Head of caudate nucleus (tissue), 42 donors: ENCODE measurements around the gene PATL1.

Experiments
- DNase-seq, 42 donors: peaks; one replicate each; pipeline versions ENCODE4 v3.0.0 to v3.0.0-alpha.2; 2020 to 2021; ENCODE audit warnings: mixed read lengths in 7 of 42
- intact Hi-C: fragments of 100-400 bp; cut with DNase I; formaldehyde crosslinking; loops from one replicate; pipeline ENCODE4 v1.15.0; 2022

PATL1 gene

GRCh38 chr11:59625703-59626102 lies 43.1 kb downstream of the PATL1 start:
- intact Hi-C loops, result no loop called here
- no peak for DNase-seq

DNA sequence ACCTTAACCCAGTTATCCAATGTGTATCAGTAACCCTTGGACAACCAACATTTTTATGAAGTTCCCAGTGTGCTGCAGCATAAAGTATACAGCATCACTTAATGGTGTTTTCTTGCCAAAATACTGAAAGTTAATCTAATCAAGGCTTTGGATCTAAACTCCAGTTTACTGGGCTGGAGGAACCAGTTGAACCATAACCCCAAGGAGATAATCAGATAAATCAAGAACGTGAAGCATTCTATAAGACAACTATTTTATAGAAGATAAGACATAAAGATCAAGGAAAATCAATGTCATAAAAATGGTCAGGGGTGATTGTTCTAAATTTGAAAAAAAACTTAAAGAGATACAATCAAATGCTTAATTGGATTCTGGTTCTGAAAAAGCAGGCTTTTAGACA lies 51.0 kb downstream of the PATL1 start:
- intact Hi-C loops, result loop anchor here (5.0 kb wide), 1 partner anchor 66 kb away; no protein-coding TSS in a partner anchor

GRCh38 chr11:59616396-59616982 lies 52.3 kb downstream of the PATL1 start:
- peak in 8 of 42 donors; percentile 96 to 98 (median 97) for DNase-seq
- intact Hi-C loops, result loop anchor here (5.0 kb wide), 1 partner anchor 64 kb away; no protein-coding TSS in a partner anchor

More for the DNA sequence above, 51.0 kb downstream of the PATL1 start:
- no peak for DNase-seq

DNA sequence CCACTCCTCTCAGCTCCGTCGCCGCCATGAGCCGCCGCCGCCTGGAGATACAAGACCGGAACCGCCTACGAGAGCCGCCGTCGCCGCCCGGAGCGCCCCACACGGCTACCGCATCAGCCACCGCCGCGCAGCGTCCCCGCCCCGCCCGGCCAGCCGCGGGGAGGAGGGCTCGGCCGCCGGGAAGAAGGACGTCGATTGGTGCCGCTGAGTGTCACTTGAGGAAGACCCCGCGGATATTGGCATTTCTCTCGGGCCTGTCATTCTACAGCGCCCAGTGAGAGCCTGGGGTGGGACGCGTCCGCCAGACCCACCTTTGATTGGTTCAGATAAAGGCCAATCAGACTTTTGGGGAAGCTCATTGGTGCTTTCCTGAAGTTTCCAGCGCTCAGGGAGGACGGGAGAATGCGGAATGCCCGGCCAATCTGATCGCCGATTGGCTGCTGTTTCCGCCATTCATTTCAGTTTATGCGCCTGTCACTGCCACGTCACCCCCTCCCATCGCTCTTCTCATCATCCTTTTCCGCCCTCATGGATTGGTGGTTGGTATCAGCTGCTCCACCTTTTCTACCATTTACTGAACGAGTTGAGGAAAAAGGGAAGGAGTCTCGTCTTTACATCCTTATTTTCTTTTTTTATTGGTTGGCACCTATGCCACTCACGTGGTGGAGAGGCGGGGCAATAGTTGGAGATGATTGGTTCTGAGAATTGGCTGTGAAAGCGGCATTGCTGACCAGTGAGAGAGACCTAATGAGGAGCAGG lies 53.0 kb downstream of the PATL1 start, which contains the start of gene OSBP:
OSBP (minus strand) TSS at position 138 of the 759 bp plus-strand sequence; CDS start at position 28, 110 bp downstream.
- DNase-seq, result peak; percentile 98 to 100 (median 100)
- intact Hi-C loops, result loop anchor here (2.0 to 5.0 kb wide), 2 partner anchors 53 to 64 kb away; partner anchors contain the start of gene PATL1

GRCh38 chr11:59615120-59615636 lies 53.7 kb downstream of the PATL1 start:
- intact Hi-C loops, result loop anchor here (2.0 to 5.0 kb wide), 2 partner anchors 54 to 63 kb away; partner anchors contain the start of gene PATL1
- DNase-seq, result peak; percentile 45 to 87 (median 70)

DNA sequence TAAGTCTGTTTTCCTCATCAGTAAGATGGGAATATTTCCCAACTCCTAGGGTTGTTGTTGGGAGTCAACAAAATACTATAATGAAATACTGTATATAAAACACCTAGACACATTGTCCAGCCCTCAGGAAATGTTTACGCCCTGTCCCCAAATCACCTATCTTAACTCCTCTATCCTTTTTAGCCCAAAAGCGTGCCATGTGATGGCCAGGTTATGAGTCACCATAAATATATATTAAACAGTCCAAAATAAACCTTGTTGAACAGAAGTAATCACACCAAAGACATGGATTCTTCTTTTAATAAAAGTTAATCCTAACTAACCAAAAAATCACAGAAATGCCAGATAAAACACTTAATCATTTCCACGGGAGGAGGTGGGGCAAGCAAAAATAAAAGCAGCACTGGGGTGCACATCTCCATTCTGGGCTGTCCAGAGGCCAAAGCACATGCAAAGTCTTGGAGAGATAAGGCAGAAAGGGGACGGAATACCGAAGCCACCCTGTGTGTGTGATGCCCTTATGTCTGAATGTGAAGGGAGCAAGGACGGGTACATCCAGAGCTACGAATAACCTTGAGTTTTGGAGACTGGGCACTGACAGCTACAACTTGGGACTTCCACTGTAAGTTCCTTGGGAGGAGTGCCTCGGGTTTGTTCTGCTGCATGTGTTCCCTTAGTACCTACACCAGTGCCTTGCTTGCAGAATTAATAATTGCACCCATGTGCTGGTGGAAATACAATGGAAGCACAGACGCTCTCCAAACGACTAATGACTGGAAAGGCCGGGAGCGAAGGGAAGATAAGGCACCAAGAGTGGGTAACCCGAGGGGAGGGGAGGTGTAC lies 54.3 kb downstream of the PATL1 start:
- intact Hi-C loops, result loop anchor here (2.0 to 5.0 kb wide), 3 partner anchors 52 to 62 kb away; partner anchors contain the start of gene PATL1
- DNase-seq, result peak in 3 of 42 donors; percentile 5 to 10 (median 5)

GRCh38 chr11:59611570-59612565 lies 57.0 kb downstream of the PATL1 start:
- intact Hi-C loops, result loop anchor here (5.0 kb wide), 1 partner anchor 50 kb away; no protein-coding TSS in a partner anchor
- DNase-seq, result peak in 1 of 42 donors; percentile 8

- no peak for DNase-seq
- intact Hi-C loops, result loop anchor here (5.0 kb wide), 1 partner anchor 48 kb away; no protein-coding TSS in a partner anchor
Measured at GRCh38 chr11:59610289-59610688, 58.5 kb downstream of the PATL1 start.

- DNase-seq, result no peak
- intact Hi-C loops, result no loop called here
Measured at GRCh38 chr11:59607703-59608454, 61.0 kb downstream of the PATL1 start.

DNA sequence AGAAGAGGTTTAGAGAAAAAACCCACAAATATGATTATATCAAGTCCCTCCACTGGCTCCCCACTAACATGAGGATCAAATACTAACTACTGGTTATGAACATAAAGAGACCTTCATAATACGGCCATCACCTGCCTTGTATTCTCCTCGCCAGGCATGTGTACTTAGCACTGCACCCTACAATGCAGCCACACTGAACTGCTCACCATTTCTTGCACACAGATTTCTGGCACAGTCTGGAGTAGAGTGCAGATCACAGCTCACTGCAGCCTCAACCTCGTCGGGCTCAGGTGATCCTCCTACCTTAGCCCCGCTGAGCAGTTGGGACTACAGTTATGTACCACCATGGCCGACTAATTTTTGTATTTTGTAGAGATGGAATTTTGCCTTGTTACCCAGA lies 66.4 kb downstream of the PATL1 start:
- DNase-seq, result no peak
- intact Hi-C loops, result no loop called here

GRCh38 chr11:59601788-59602187 lies 67.0 kb downstream of the PATL1 start:
- DNase-seq, result no peak
- intact Hi-C loops, result no loop called here

- peak in 13 of 42 donors; percentile 6 to 76 (median 31) for DNase-seq
- intact Hi-C loops, result no loop called here
Measured at GRCh38 chr11:59600636-59601035, 68.2 kb downstream of the PATL1 start.

- intact Hi-C loops, result no loop called here
- peak in 25 of 42 donors; percentile 4 to 72 (median 31) for DNase-seq
Measured at GRCh38 chr11:59600234-59600633, 68.6 kb downstream of the PATL1 start.

- intact Hi-C loops, result no loop called here
- no peak for DNase-seq
Measured at GRCh38 chr11:59598961-59599360, 69.9 kb downstream of the PATL1 start.
